ENCODE results near the gene UNC5C.

Gene UNC5C

GRCh38 chr4:95120456-95120855, 428.3 kb downstream of the UNC5C start:
- DNase-seq (ENCODE audit: low spot score), result no peak

- DNase-seq (ENCODE audit: low spot score), result no peak
These were observed 430.3 kb downstream of the UNC5C start for GRCh38 chr4:95118497-95118896.

- DNase-seq (ENCODE audit: low spot score), result no peak
These were observed 434.3 kb downstream of the UNC5C start for GRCh38 chr4:95114521-95114920.

Measured in hepatic stellate cell (primary cell).